SW480 (cell line): ENCODE data around the gene CRYBA4.
"Not testable (repeated sequence)": the region's sequence is repeated elsewhere in the genome, so short reads cannot be mapped to it uniquely, and the experiment has no call there.

Experiments used
- DNase-seq: peaks from one replicate; pipeline ENCODE4 v3.0.0-alpha.2; 2016; ENCODE audit warnings: low spot score

Gene CRYBA4

DNA sequence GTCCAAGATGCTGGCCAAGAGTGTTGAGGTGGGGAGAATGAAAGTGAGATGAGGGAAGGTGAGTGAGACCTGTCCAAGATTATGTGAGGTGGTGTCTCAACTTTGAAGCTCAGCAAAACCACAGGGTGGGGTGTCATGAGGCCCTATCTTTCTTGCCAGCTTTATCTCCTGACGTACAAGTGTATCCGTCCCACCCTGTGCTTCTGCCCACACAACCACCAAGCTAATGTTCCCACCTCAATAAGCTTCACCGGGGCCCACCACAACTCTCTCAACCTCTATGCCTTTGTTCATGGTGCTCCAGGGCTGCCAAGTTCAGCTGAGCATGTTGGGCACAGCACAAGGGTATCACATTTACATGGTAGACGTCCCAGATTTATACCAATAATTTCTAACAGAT lies 24.7 kb upstream of the CRYBA4 start:
- no peak for DNase-seq

DNA sequence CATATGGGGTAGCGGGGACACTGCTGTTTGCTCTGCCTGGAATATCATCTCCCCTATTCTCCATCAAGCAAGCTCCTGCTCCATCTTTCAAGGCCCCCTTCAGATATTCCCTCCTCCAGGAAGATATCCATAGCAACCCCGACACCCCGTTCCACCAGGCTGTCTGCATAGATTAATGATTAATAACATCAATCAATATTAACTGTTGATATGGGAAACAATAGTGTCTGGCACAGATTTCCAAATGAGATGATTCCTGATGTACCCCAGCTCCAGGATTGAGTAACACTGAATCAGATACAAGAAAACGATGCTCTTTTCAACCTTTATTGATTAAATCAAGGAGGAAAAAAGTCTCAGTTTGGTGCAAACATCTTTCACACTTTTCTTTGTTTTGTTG lies 24.3 kb upstream of the CRYBA4 start:
- DNase-seq, result no peak

DNA sequence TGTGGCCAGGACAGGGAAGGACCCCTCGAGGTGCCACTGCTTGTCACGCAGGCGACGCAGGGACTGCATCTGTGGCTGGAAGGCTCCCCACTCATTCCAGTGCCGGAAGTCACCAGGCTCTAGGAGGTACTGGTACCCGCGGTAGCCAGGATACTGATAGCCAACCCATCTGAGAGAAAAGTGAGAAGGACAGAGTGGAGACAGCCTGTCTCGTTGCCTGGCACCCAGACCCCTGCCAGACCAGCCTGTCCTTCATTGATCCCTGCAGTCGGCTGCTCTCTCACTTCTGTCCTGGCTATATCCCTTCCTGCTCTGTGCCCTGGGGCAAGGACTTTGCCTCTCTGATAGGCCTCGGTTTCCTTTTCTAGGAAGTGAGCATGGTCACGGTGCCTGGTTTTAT lies 22.3 kb upstream of the CRYBA4 start:
- no peak for DNase-seq

DNA sequence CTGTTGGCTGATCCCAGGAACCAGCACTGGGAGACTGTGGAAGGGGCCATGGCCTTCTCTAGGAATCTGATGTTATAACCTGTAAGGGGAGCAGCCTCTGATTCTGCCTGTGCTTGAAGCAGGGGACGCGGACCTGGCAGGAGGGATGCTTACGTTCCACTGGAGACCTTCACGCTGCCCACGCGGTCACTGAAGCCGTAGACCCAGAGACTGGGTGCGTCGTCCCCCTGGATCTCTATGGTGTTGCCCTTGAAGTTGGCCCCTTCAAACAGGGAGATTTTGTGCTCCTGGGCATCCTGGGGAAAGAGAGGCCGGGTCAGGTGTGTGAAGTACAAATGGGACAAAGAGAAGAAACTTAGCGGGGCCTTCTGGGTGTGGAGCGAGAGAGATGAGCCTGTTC lies 20.0 kb upstream of the CRYBA4 start:
- no peak for DNase-seq

DNA sequence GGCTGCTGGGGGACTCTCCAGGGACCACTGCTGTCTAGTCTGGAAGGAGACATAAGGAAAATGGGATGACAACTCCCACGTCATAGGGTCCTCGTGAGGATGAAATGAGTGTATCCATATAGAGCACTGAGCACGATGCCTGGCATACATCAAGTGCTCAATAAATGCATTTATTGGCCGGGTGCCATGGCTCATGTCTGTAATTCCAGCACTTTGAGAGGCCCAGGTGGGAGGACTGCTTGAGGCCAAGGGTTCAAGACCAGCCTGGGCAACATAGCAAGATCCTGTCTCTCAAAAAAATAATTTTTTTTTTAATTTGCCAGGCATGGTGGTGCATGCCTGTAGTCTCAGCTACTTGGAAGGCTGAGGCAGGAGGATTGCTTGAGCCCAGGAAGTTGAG lies 19.6 kb upstream of the CRYBA4 start:
- no peak for DNase-seq

DNA sequence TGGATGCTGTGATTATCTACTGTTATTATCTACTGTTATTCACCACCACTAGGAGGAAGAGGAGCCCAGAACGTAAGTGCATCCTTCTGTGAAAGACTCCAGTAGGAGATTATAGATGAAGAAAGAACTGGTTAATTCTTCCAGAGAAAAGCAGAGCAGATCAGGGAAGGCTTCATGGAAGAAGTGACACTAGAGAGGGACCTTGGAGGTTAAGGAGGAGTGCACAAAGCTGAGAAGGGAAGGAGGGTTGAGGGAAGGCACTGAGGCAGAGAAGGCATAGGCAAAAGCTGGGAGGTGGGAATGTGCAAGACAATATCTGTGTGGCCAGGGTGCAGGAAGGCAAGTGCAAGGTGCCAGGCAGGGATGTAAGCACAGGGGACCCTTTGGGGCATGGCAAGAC lies 17.4 kb upstream of the CRYBA4 start:
- DNase-seq, result no peak

DNA sequence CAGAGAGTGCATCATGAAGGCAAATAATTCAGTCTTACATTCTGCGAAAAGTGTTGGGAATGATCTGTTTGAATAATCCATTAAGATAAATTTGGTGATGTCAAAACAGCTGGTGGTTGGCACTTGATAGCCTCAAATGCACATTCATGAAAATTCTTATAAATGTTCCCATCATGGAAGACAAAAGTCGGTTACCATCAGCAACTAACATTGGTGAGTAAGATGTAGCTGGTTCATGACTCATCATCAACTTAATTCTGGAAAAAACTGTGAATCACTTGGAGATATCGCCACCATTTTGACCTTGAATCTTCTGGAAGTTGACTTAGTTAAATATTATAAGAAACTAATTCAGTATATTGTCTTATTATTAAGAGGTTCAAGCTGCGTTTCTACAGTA lies 15.2 kb upstream of the CRYBA4 start:
- DNase-seq, result no peak

DNA sequence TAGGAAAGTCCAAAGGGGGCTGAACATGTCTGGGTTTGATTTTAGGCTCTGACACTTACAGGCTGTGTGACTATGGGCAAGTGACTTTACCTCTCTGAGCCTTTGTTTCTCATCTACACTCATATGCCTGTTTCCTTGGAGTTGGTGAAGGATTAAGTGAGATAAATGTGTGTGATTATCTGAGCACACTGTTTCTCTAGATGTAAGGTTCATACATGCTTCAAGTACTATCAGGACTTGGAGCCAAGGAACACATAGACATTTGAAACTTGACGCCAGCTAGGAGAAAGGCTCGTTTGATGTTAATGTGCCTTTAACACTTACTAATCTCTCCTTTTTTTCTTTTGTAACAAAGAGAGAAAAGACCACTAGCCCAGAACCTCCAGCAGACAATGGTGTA lies 13.6 kb upstream of the CRYBA4 start:
- DNase-seq, result no peak

DNA sequence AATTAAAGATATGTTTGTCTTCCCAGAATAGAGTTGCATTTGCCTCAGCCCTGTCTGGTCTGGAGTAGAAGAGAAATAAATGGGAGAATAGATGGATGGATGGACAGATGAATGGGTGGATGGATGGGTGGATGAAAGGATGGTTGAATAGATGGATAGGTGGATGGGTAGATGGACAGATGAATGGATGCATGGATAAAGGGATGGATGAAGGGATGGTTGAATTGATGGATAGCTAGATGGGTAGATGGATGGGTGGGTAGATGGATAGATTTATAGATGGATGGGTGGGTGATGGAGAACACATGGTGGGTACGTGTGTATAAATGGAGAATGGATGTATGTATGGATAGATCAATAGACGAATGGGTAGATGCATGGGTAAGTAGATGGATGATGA lies 12.5 kb upstream of the CRYBA4 start:
- no peak for DNase-seq

DNA sequence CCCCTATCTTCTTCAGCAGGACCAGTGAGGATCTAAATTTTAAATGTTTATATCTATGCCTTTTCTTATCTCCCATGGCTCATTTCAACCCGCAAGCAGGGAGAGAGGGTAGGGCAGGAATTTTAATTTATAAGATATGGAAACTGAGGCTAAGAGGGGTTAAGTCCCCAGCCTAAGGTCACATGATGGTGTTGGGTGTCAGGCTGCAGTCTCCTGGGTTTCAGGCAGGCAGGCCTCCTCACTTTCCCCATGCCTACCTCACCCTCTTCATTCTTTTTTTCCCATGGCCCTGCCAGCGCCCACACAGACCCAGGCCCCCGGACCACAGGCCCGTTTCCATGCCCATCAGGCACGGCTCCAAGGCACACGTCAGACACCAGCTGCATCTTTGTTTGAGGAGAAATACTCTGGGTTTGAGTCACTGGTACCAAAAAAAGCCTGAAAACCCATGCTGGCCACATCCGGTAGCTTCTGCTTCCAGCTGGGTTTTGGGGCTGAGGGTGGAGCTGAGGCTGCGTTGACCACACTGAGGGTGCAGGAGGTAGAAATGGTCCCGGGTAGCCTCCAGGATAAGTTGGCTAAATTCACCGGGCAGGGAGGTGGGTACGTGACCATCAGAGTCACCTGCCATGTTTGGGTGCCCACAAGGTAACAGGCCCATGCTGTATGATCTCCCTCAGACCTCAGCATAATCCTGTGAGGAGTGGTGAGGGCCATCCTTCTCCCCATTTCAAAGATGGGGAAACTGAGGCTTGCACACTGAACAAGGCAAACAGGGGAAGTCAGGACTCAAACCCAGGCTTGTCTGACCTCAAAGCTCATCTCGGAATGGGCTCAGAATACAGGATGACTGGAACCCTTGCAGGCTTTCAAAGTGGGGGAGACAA lies 11.4 kb upstream of the CRYBA4 start:
- no peak for DNase-seq

DNA sequence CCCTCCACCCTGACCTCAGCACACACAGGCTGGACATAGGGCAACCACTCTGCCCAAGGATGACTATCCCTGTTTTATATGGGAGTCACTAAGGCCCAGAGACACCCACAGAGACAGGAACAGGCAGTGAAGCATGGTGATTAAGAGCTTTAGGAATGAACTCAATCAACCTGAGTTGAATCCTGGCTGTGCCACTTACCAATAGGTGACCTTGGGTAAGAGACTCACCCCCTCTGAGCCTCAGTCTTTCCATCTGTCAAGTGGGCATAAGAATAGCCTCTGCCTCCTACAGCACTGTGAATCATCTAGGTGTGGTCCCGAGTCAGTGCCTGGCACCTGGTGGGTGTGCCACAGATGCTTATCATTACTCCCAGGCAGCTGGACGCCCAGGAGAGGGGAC lies 10.8 kb upstream of the CRYBA4 start:
- DNase-seq, result no peak

DNA sequence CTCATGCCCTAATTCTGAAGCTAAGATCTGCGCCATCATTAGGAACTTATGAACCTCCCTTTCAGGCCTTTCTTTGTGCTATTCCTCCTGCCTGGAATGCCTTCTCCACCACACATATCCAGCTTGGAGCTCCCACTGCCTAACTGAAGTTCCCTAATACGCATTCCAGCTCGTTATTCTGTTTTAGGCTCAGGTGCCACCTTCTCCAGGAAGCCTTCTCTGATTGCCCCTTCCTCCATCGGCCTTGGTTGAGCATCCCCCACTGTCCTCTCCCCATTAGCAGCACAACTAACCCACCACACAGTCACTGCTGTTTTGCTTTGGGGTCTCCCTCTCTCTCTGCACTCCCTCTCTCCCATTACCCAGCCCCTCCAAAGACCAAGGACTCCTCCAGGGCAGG lies 9.1 kb upstream of the CRYBA4 start:
- DNase-seq, result no peak

DNA sequence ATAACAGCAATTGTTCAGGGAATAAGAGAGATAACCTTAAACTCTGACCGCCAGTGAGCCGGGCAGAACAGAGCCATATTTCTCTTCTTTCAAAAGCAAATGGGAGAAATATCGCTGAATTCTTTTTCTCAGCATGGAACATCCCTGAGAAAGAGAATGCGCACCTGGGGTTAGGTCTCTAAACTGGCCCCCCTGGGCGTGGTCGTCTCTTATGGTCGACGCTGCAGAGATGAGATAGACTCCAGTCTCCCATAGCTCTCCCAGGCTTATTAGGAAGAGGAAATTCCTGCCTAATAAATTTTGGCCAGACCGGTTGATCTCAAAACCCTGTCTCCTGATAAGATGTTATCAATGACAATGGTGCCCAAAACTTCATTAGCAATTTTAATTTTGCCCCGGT lies 8.0 kb upstream of the CRYBA4 start:
- not testable (repeated sequence) for DNase-seq

DNA sequence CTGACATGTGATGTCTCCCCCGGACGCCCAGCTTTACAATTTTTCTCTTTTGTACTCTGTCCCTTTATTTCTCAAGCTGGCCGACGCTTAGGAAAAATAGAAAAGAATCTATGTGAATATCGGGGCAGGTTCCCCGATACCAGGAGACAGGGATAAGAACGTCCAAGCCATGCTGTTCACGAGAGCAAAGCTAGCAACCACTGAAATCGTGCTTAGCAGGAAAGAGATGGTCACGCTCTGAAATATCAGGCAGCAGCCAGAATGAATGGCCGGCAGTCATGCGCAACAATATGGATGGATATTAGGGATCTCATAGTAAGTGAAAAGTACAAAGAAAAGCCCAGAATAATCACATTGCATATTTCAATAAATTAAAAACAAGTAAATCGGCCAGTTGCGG lies 7.4 kb upstream of the CRYBA4 start:
- no peak for DNase-seq

DNA sequence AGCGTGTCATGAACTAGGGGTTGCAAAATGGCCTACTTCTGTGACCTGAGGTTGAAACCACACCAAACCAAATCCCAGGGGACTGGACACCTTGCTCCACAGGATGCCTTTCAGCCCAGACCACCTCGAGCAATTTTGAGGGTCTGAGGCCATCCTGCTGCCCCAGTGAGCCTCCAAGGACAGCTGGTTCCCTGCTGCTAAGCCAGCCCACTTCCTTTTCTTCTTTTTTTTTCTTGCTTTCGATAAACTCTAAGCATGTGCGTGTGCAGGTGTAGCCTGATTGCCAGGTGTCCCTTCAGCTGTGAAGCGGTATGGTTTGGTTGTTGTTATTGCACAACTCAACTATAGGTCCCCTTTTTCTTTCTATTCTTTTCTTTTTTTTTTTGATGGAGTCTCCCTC lies 6.6 kb upstream of the CRYBA4 start:
- DNase-seq, result no peak

DNA sequence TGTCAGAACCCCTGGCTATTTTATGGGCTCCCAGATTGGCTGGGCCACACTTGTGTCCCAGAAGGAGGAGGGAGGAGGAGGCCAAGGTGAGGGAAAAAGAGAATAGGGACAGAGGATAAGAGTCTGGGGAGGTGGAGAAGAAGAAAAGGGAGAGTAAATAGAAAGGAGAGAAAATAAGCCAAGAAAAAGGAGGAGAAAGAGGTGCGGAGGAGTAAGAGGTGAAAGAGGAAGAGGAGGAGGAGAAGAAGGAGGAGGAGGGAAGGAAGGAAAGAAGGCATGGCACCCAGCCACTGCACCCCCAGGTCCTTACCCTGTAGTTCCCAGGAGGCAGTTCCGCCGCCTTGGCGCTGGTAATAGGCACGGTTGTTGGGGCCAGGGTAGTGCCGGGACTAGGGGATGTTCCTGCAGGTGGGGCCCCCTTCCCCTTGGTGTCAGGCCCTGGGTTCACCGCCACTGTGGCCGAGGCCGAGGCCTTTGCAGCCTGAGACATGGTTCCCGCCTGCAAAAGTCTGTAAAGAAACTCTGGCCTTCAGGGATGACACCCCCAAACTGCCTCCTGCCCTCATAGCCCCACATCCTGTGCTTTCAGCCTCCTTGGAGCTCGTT lies 5.8 kb upstream of the CRYBA4 start:
- DNase-seq, result no peak

DNA sequence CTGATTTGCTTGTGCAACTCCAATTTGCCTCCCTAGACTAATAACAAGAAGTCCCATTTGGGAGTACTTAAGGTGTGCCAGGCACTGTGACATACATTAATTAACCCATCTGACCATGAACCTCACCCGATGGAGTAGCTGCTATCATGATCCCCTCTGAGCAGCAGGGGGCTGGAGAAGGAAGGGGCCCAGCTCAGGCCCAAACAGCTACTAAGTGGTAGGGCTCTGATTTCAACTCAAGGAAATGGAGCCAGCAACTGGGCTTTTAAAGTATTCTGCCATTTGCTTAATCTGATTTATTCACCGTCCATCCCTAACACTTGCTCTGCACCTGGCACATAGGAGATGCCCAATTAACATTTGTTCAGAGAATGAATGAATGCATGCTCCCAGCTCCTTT lies 5.1 kb upstream of the CRYBA4 start:
- no peak for DNase-seq

DNA sequence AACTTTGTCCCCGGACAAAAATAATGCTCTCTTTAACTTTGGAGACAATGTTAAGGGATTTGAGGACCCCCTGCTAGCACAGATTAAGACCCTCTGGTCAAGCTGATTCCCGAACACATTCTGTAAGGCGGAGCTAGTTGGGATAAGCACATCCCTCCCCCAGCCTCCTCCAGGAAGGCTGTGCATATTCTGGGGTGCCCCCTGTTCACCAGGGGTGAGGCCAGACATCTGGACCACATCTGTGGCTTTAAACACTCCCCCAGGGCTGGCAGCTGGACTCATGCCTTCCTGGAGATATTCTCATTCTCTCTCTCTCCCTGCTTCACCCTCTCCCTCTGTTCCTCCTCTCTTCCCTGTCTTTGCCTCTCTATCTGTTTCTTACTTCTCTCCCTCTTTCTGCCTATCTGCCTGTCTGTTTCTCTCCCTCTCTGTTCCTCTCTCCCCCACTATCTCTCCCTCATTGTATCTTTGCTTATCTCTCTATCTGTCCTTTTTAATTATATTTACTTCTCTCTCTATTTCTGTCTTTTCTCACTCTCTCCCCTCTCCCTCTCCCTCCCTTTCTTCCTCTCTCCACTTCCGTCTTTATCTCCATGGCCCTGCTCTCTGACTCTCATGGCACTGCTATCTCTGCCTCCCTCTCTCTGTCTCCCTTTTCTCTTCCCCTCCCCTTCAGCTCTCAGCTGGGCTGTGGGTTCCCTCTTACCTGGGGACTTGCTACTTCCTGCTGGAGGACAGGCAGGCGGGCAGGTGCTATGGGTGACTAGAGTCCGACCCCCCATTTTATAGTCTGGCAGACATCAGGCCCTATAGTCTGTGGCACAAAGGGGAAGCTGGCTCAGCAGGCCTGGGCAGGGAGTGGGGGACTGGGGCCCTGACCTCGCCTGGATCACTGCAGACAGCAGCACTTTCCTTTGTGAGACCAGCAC lies 4.2 kb upstream of the CRYBA4 start, which contains the start of gene CRYBB1:
Gene CRYBB1 (minus strand): TSS at position 757 of the 929 bp plus-strand sequence. CDS start 1,708 bp downstream, outside the sequence.
- DNase-seq, result no peak

DNA sequence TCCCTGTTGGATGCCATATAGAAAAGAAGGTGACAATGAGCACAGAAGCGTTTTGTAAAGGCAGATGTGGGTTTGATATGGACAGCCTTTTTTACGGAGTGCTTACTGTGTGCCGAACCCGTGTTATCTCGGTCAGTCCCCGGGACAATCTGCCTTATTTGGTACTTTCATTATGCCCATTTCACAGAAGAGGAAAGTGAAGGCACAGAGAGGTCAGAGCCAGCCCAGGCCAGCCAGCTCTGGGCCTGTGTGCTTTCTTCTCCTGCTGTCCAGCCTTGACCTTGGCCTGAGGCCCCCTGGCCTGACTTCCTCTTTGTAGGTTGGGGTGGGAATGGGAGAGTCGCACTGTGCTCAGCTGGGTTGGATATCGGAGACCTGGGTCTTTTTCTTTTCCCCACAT lies 3.3 kb upstream of the CRYBA4 start:
- no peak for DNase-seq

DNA sequence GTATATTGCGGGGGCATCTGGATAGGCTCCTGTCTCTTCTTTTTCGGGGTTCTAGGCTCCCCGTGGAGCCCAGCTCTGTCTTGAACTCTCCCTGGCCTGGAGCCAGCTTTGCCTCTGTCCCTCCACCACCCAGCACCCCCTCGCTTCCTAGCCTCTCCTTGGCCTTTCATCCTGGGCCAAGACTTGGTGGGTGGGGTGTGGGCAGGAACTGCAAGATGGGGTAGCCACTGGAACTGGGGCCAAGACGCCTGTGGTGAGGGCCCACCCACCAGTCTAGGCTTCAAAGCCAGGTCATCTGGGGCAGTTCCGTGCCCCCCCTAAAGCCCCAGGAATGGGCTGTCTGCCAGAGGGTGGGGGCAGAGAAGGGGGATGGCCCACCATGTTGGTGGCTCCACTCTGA lies 2.3 kb upstream of the CRYBA4 start:
- DNase-seq, result no peak

DNA sequence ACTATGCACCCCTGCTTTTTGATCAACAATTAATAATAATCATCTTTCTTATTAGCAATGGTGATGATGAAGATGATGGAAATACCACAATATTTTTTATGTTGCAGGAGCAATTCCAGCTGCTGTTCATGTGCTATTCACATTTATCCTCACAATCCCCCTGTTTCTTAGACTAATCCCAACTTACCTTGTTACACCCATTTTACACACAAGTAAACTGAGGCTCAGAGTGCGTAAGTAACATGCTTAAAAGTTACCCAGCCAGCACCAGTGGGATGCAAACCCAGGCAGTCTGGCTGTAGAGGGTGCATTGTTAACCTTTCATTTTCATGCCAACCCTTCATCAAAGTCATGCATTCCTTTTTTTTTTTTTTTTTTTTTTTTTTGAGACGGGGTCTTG lies 1.6 kb upstream of the CRYBA4 start:
- no peak for DNase-seq

DNA sequence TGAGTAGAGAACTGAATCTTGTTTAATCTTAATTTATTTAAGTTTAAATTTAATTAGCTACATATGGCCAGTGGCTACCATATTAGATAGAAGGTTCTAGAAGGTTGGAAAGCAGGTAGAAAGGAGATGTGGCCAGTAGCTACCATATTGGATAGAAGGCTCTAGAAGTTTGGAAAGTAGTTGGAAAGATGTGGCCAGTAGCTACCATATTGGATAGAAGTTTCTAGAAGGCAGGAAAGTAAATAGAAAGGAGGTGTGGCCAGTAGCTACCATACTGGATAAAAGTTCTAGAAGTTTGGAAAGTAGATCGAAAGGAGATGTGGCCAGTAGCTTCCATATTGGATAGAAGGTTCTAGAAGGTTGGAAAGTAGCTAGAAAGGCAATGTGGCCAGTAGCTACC lies 2.2 kb downstream of the CRYBA4 start:
- no peak for DNase-seq

DNA sequence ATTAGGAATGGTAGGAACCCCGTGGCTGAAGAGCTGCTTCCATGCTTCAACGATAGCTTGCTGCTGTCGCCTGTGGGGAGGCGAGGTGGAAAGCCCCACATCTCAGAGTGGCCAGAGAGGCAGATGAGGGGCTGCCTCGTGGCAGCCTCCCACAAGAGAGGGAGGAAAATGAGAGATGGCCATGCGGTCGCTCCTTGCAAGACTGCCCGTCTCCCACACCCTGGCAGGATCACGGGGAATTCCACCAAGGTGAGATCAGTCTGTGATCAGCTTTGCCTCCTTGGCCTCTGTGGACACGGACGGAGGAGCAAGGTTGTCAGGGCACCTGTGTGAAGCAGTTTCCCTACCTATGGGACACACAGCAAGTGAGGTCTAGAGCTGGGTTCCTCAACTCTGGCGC lies 3.0 kb downstream of the CRYBA4 start:
- no peak for DNase-seq
